HG03565 (cell line): ENCODE data around the gene CHRM4.

Source experiments
- ATAC-seq: cut with Tn5 transposase; IDR thresholded peaks from one replicate; pipeline ENCODE4 v1.9.1; 2021; ENCODE audit warnings: mild to moderate bottlenecking, moderate library complexity; ENCODE audit not compliant: unreplicated experiment

The CHRM4 gene

GRCh38 chr11:46404476-46405017, 13.0 kb upstream of the CHRM4 start:
- no peak for ATAC-seq

GRCh38 chr11:46402957-46403902, 11.7 kb upstream of the CHRM4 start:
- no peak for ATAC-seq

GRCh38 chr11:46397526-46397925, 6.0 kb upstream of the CHRM4 start:
- no peak for ATAC-seq

DNA sequence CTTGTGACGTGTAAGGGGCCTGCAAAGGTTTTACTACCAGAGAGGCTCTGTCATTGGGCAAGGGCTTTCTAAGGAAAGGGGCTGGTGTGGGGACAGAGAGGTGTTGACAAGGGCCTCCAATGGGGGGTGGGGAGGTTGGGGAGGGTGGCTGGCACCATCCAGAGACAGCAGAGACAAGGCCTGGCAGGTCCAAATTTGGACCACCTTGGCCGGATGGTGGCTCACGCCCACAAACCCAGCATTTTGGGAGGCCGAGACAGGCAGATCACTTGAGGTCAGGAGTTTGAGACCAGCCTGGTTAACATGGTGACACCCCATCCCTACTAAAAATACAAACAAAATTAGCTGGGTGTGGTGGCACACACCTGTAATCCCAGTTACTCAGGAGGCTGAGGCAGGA, 2.2 kb upstream of the CHRM4 start:
- ATAC-seq = no peak

DNA sequence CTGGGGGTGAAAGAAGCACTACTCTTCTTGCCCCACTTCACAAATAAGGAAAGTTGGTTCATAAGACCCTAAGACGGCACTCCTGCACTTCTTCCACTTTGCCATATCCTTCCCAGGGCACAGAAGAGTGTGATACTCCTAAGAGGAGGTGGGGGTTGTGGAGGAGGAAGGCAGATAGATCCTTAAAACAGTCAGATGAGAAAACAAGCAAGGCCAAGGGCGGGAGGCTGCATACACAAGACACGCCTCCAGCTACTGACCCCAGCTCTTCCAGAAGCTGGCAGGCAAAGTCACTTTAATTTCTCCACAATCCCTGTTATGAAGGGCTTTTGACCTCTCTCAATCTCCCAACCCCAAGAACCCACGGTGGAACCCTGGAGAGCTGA, 1.6 kb upstream of the CHRM4 start:
- no peak for ATAC-seq

DNA sequence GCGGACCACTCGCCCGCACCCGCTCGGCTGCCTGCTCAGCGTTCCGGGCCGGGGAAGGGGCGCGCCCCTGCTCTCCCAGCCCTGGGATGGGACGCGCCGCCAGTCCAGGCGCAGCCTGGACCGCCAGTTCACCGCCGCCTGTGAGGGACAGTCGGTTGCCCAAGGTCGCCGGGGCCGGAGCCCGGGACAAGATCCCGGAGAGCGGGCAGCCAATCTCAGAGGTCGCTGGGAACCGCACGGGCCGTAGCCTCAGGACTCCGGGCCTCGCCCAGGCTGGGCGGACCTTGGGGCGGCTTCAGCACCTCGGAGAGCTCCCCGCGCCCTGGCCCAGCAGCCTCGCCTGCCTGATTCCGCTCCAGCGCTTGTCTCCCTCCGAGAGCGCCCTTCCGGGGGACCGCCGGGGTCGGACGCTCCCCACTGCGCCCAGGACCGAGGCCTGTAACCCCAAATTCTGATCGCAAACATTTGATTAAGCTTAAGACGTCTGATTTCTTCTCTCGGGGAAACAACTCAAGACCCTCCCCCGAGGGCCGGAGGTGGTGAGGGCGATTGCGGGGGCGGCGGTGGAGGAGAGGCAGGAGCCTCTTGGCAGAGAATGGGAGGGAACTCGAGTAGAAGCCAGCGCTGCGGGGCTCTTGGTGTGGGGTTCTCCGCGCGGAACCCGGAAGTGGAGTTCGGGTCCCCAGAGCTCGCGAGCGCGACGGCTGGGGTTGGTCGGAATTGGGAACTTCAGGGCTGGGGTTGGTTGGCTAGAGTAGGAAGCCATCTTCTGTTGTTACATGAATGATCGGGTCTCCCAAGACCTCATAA, 1.1 kb upstream of the CHRM4 start:
- peak; percentile 47 for ATAC-seq

DNA sequence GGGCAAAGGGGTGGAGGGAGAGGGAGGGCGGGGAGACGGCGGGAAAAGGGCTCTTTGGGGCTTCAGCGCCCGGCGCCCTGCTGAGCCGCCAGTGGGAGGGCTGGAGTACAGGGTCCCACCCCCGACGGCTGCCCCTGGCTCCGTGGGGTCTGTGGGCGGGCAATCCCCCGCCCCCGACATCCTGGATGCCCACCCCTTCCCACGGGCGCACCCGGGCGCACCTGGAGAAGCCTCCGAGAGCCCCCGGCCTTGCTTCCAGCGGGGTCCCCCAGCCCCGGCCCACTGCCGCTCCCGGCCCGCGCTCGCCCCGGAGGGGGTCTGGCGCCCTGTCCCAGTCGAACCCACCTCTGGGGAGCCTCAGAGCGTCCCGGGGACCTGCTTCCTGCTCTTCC, 394 bp downstream of the CHRM4 start:
- ATAC-seq = no peak

DNA sequence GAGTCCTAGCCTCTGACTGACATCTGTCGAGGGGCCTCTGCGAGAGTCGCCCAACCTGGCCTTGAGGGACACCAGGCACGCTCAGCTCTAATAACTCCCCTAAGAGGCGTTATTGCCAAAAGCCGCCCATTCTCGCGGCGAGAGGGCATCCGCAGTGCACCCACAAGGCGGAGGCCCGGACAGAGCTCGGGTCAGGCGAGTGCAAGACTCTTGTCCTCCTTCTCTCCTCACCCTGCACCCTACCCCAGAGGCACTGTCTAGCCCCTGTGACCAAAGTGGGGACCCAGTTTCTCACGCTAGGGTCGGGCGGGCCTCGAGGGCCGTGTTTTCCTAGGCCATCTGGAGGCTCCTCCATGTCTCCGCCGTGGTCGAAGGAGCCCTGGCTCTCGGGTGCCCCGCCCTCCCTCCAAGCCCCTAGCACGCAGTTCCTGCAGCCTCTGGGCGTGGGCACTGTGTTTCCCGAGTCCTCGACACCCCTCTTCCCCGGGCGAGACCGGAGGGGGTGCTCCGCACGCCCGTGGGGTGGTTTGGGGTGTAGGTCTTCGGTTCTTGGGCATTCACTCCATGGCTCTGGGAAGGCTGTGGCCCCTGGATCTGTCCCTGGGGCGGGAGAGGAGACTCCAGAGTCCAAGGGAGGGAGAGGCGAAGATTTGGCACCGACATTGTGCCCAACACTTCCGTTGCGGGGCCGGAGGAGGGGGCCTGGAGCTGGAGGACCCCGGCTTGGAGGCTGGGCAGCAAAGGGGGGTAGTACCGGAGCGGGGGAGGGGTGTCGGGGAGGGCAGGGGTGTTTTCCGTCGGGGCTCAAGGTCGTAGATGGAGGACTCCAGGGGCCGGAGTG, 1.0 kb downstream of the CHRM4 start:
- ATAC-seq = no peak

DNA sequence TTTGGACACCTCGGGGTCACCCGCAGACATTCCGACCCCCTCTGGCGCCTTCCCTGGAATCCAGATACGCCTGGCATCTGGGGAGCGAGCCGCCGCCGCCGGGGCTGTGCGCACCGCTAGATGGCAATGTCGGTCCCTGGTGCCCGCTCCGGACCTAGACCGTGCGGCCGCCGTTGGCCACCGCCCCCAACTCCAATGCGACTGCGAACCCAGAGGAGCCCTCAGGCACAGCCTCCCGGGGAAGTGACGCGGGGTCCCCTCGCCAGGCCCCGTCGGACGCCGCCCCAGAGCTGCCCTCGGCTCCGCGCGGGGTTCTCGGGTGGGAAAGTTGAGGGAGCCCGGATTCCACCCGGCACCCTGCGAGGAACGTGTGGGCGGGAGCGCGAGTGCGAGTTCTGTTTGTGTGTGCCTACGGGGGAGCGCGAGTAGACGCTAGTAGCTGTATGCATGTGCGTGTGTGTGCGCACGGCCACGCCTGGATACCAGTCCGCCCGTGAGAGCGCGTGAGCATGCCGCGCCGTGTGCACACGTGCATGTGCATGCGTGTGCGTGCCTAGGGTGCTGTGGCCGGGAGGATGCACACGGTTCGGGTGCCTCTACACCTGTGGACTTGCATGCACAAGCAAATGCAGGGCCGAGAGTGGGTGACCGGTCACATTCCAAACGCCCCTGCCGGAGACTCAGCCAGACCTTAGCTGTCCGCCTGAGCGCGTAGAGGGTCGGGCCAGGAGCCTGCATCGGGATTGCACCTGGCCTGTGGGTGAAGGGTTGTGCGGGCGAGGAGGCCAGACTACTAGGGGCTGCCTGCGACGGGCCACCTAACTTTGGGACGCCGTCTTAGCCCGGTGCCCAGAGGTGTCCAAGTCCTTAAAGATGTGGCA, 1.9 kb downstream of the CHRM4 start:
- ATAC-seq = no peak

DNA sequence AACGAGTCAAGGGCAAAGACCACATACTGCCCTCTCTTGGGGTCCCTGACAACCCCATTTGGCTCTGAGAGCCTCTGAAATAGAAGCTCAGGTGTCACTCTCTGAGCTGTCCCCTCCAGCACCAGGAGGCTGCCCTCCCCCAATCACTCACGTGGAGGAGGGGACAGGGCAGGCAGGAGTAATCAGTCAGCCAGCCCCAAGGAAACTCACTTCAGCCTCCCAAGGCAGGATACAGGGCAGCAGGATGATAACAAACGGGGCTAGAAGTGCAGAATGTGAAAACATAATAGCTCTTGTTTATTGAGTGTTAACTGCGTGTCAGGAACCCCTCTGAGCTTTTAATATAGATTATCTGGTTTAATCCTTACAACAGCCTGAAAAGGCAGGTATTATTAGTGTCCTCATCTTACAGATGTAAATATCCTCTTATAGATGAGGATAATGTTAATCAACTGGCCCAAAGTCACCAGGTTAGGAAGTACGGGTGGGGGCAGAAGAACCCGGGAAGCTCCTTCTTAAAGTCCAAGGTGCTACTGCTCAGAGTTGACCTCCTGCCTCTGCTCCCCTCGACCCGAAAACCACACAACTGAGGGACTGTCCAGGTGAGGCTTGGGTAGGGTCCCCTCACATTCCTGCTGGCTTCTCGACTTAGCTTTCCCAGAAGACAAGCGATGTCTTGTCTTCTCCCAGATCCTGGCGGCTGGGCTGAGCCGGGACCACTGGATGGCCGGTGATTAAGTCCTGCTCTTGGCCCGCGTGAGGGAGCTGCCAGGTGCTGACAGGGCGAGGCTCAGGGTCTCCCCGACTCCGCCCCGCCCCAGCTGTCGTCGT, 2.7 kb downstream of the CHRM4 start:
- ATAC-seq = no peak

DNA sequence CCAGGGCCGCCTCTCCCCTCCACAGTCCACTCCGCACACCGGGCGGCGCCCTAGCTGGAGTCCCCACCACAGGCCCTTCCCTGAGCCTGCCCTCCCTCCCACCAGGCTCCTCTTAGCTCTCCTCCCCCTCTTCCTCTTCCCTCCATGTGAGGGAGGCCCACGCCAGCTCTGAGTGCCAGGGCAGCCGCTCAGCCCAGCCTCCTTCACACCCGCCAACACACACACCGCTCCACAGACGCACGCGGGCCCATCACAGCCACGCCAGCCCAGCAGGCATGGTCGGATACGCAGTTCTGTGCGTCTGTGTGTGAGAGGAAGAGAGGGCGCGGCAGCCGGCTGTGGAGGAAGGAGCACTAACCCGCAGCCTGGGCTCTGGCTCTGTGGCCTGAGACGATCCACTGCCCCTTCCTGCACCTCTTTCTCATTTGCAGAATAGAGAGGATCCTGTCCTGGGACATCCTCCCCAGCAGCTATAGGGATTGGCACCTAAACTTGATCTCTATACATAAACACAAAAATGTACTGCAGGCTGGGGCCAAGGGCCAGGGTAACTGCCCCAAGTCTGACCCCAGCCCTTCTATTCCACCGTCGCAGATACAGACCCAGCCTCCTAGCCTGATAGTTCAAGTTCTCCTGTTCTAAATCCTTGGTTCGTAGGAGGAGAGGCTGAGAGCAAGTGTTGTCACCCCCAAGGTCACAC, 3.5 kb downstream of the CHRM4 start:
- no peak for ATAC-seq

DNA sequence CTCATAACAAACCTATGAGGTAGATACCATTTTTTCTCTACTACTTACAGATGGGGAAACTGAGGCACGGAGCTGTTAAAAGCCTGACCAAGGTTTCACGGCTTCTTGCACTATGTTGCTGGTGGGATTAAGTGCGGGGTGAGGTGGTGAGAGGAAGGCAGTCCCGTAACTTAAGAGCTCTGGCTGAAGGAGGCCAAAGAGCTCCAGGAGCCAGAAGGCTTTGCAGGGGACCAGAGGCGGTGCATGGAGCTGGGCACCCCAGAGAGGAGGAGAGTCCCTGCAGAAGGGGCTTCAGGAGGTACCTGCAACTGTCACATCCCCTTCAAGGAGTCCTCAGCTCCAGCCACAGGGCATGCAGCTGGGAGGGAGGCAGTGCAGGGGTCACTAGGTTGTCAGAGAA, 4.1 kb downstream of the CHRM4 start:
- ATAC-seq = no peak

DNA sequence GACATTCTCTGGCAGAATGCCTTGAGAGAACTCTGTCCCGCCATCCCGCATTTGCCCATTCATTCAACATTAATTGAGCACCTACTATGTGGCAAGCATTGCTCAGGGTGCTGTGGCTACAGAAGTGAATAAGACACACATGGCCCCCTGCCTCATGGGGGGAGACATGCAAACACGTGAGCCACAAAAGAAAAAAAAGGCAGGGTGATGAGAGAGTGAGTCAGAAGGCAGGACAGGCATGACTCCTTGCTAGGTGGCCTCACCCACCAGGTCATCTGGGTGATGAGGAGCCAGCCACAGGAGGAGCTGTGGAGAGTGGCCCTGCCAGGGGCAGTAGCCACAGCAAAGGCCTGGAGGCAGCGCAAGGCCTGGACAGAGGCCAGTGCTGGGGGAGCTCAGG, 4.9 kb downstream of the CHRM4 start:
- no peak for ATAC-seq

GRCh38 chr11:46386005-46386578, 5.5 kb downstream of the CHRM4 start:
- ATAC-seq = no peak

- no peak for ATAC-seq
Observed at GRCh38 chr11:46385169-46386004, 6.2 kb downstream of the CHRM4 start.

GRCh38 chr11:46383974-46384701, 7.4 kb downstream of the CHRM4 start:
- no peak for ATAC-seq

- no peak for ATAC-seq
Observed at GRCh38 chr11:46383404-46383758, 8.2 kb downstream of the CHRM4 start.
